Stimulated activated CD4-positive, alpha-beta T cell treated with anti-CD3 and anti-CD28 coated beads, TNF-alpha, amount 100 ng/mL, for 48 hours (primary cell): Measurements from ENCODE around the gene KCTD17.

Experiments used
- DNase-seq, 3 donors: peaks; one replicate each; pipeline ENCODE4 v3.0.0-alpha.2; 2020; ENCODE audit warnings: low read depth in 3 of 3

KCTD17 gene

GRCh38 chr22:37079158-37079557 lies 27.6 kb downstream of the KCTD17 start:
- no peak for DNase-seq

- peak; percentile 63 to 85 (median 66) for DNase-seq
Observed at GRCh38 chr22:37079668-37080171, 28.2 kb downstream of the KCTD17 start.

GRCh38 chr22:37080438-37080837 lies 28.9 kb downstream of the KCTD17 start:
- no peak for DNase-seq

GRCh38 chr22:37080838-37081237 lies 29.3 kb downstream of the KCTD17 start:
- no peak for DNase-seq

- DNase-seq, result peak in 2 of 3 donors; percentile 42 to 51
Observed at GRCh38 chr22:37082251-37082873, 30.8 kb downstream of the KCTD17 start.

GRCh38 chr22:37083914-37084313 lies 32.4 kb downstream of the KCTD17 start:
- DNase-seq, result no peak

- no peak for DNase-seq
Observed at GRCh38 chr22:37084385-37084784, 32.8 kb downstream of the KCTD17 start.

GRCh38 chr22:37086184-37086583 lies 34.6 kb downstream of the KCTD17 start:
- DNase-seq, result no peak

- DNase-seq, result peak in 1 of 3 donors; percentile 63
Observed at GRCh38 chr22:37088108-37088605, 36.6 kb downstream of the KCTD17 start.

GRCh38 chr22:37088750-37089408 lies 37.3 kb downstream of the KCTD17 start:
- DNase-seq, result no peak

- DNase-seq, result no peak
Observed at GRCh38 chr22:37089434-37089833, 37.9 kb downstream of the KCTD17 start.

- no peak for DNase-seq
Observed at GRCh38 chr22:37090920-37091695, 39.6 kb downstream of the KCTD17 start.

GRCh38 chr22:37091994-37092393 lies 40.5 kb downstream of the KCTD17 start:
- DNase-seq, result no peak

GRCh38 chr22:37092997-37093396 lies 41.5 kb downstream of the KCTD17 start:
- no peak for DNase-seq

GRCh38 chr22:37094239-37094638 lies 42.7 kb downstream of the KCTD17 start:
- DNase-seq, result no peak

GRCh38 chr22:37095113-37095512 lies 43.6 kb downstream of the KCTD17 start:
- DNase-seq, result peak; percentile 48 to 76 (median 69)

GRCh38 chr22:37097346-37097745 lies 45.8 kb downstream of the KCTD17 start:
- no peak for DNase-seq

- DNase-seq, result no peak
Observed at GRCh38 chr22:37098976-37099591, 47.5 kb downstream of the KCTD17 start.

- no peak for DNase-seq
Observed at GRCh38 chr22:37100589-37101127, 49.1 kb downstream of the KCTD17 start.

- DNase-seq, result no peak
Observed at GRCh38 chr22:37101311-37102066, 49.9 kb downstream of the KCTD17 start.

GRCh38 chr22:37103151-37103550 lies 51.6 kb downstream of the KCTD17 start:
- DNase-seq, result no peak
